HepG2 (cell line): ENCODE results near the gene FEM1B. TPM values are rescaled to one million over a fixed set of nuclear protein-coding genes. Genes with fewer than 3 reads are reported as not detected.

Source experiments
- ATAC-seq: fragments of 200-7000 bp; cut with Tn5 transposase; 3 replicates; pipeline ENCODE4 v1.9.1; 2020; ENCODE audit warnings: mild to moderate bottlenecking, moderate library complexity
- BruUV-seq: library from RNA; stranded (reverse); fragments of 400-500 nt; replicated peaks from 2 replicates; lab custom pipeline; 2021; lab: Mats Ljungman, UMichigan
- CTCF ChIA-PET: fragments of 300-600 bp; formaldehyde crosslinking; extraction: SDS; loops from one replicate; lab custom pipeline; 2021; ENCODE audit warnings: low total read pairs, inconsistent platforms, low intra/inter-chr PET ratio; lab: Yijun Ruan, JAX
- POLR2A ChIA-PET: fragments of 350-600 bp; sonication (Branson Sonifier 250); formaldehyde crosslinking; loops from one replicate; lab custom pipeline; 2020; ENCODE audit warnings: antibody characterized with exemption, inconsistent platforms; lab: Yijun Ruan, JAX
- DNase-seq: peaks from one replicate; pipeline ENCODE4 v3.0.0-alpha.2; 2015; ENCODE audit warnings: low spot score
- FAIRE-seq: peaks from 3 replicates; lab custom pipeline; 2011; peaks lifted over from hg19 to GRCh38; lab: Jason Lieb, UNC
- H2AFZ ChIP-seq: one replicate; pipeline ENCODE4 v1.6.1; 2011; ENCODE audit warnings: low read length, inconsistent platforms
- H3K27ac ChIP-seq: fragments of 300-600 bp; 3 replicates; pipeline ENCODE4 v1.8.0; 2011; ENCODE audit warnings: mixed run types, mild to moderate bottlenecking, mixed read lengths, low read length, inconsistent platforms; ENCODE audit not compliant: insufficient read depth; ENCODE audit errors: extremely low read length
- H3K27me3 ChIP-seq, 2 experiments: fragments of 200-600 bp in 1 of 2; 2 replicates in 1 of 2; 3 replicates in 1 of 2; pipeline versions ENCODE4 v1.6.0 to v1.8.0; 2011; ENCODE audit warnings: low read length in 2 of 2, mild to moderate bottlenecking in 2 of 2, moderate library complexity in 2 of 2, inconsistent platforms in 1 of 2; ENCODE audit not compliant: insufficient read depth in 2 of 2, control insufficient read depth in 1 of 2
- H3K36me3 ChIP-seq, 2 experiments: fragments of 200-600 bp in 1 of 2; replicated peaks in 1 of 2; 2 replicates in 1 of 2; 3 replicates in 1 of 2; pipeline versions ENCODE4 v1.5.1 to v1.8.0; 2011; ENCODE audit warnings: low read length in 2 of 2, inconsistent platforms in 1 of 2; ENCODE audit not compliant: insufficient read depth in 2 of 2, control insufficient read depth in 1 of 2
- H3K4me1 ChIP-seq: 2 replicates; pipeline ENCODE4 v1.5.1; 2012; ENCODE audit warnings: low read length, inconsistent platforms; ENCODE audit not compliant: insufficient read depth
- H3K4me2 ChIP-seq: 2 replicates; pipeline ENCODE4 v1.6.0; 2011; ENCODE audit warnings: low read depth, low read length, inconsistent platforms
- H3K4me3 ChIP-seq, 3 experiments: fragments of 200-600 bp in 1 of 3; sonication (generic), shearing (Covaris generic) in 1 of 3; replicated peaks in 1 of 3; 2 replicates each; pipeline ENCODE4 v1.5.1; 2011 to 2016; ENCODE audit warnings: low read length in 3 of 3, inconsistent platforms in 2 of 3, low read depth in 2 of 3, mild to moderate bottlenecking in 2 of 3, control low read depth in 1 of 3, mixed read lengths in 1 of 3; ENCODE audit not compliant: insufficient read depth in 1 of 3
- H3K79me2 ChIP-seq: one replicate; pipeline ENCODE4 v1.6.1; 2011; ENCODE audit warnings: low read length, inconsistent platforms; ENCODE audit not compliant: insufficient read depth
- H3K9ac ChIP-seq: 2 replicates; pipeline ENCODE4 v1.6.0; 2011; ENCODE audit warnings: mild to moderate bottlenecking, low read depth, low read length, inconsistent platforms; ENCODE audit not compliant: insufficient read depth
- H3K9me3 ChIP-seq: 2 replicates; pipeline ENCODE4 v1.5.1; 2012; ENCODE audit warnings: mild to moderate bottlenecking, low read length
- H4K20me1 ChIP-seq: 2 replicates; pipeline ENCODE4 v1.6.0; 2011; ENCODE audit warnings: inconsistent platforms, mild to moderate bottlenecking, low read length, moderate library complexity; ENCODE audit not compliant: insufficient read depth
- AGO1 ChIP-seq: fragments of 200-400 bp; formaldehyde crosslinking; IDR thresholded peaks from 2 replicates; pipeline ENCODE4 v1.6.1; 2017; ENCODE audit warnings: mild to moderate bottlenecking, low read depth, low read length, moderate library complexity; ENCODE audit not compliant: poor library complexity, severe bottlenecking
- EP300 ChIP-seq, 3 experiments: sonication (generic) in 1 of 3; formaldehyde crosslinking in 1 of 3; IDR thresholded peaks; 2 replicates each; pipeline versions ENCODE4 v1.5.1 to v1.6.1; 2011 to 2020; ENCODE audit warnings: low read depth in 2 of 3, low read length in 2 of 3, borderline replicate concordance in 1 of 3, improper control_type of control experiment in 1 of 3, mild to moderate bottlenecking in 1 of 3, missing genetic modification reagents in 1 of 3, moderate library complexity in 1 of 3
- ERF ChIP-seq: IDR thresholded peaks from 2 replicates; pipeline ENCODE4 v1.6.1; 2018; ENCODE audit warnings: missing biosample characterization, missing genetic modification reagents
- MEF2D ChIP-seq: sonication (generic); formaldehyde crosslinking; IDR thresholded peaks from 2 replicates; pipeline ENCODE4 v1.5.1; 2020; ENCODE audit warnings: mild to moderate bottlenecking, missing genetic modification reagents
- NFYB ChIP-seq: sonication (generic); formaldehyde crosslinking; IDR thresholded peaks from 2 replicates; pipeline ENCODE4 v1.4.0; 2020; ENCODE audit warnings: missing genetic modification reagents
- SP5 ChIP-seq: IDR thresholded peaks from 2 replicates; pipeline ENCODE4 v1.6.1; 2016; ENCODE audit warnings: low read depth, borderline replicate concordance
- WIZ ChIP-seq: sonication (generic); formaldehyde crosslinking; IDR thresholded peaks from 2 replicates; pipeline ENCODE4 v1.5.1; 2020; ENCODE audit warnings: mild to moderate bottlenecking, missing genetic modification reagents
- ZNF605 ChIP-seq: sonication (generic); formaldehyde crosslinking; IDR thresholded peaks from 2 replicates; pipeline ENCODE4 v1.8.0; 2022; ENCODE audit warnings: mild to moderate bottlenecking, missing genetic modification reagents
- ZNF782 ChIP-seq: sonication (generic); formaldehyde crosslinking; IDR thresholded peaks from 2 replicates; pipeline ENCODE4 v1.4.0; 2020; ENCODE audit warnings: missing genetic modification reagents, mild to moderate bottlenecking, borderline replicate concordance
- WGBS: methylation state at CpG from one replicate; pipeline ENCODE4 v1.1.6; 2017; ENCODE audit warnings: low lambda C conversion rate; 5-methylcytosine and 5-hydroxymethylcytosine counted together
- in situ Hi-C: cut with HindIII; loops from 2 replicates; pipeline ENCODE4 v1.10.0; 2017; ENCODE audit warnings: low pct_unique_long_range_greater_than_20kb; ENCODE audit not compliant: extremely low pct_ligation_motif_present
- intact Hi-C: fragments of 100-400 bp; cut with micrococcal nuclease; formaldehyde crosslinking; loops from one replicate; pipeline ENCODE4 v1.10.0; 2022; ENCODE audit not compliant: unreplicated experiment
- polyA plus RNA-seq, 8 experiments: library from polyadenylated mRNA; depleted of rRNA in 3 of 8; stranded (reverse) in 7 of 8; unstranded in 1 of 8; fragments of >200 nt; fragmentation: Illumina TruSeq in 4 of 8; extraction: Trizol in 4 of 8; gene quantifications; 2 replicates each; pipeline versions ENCODE4 v1.2.1 to v1.2.3, GENCODE V29; 2011 to 2016; ENCODE audit warnings: low read depth in 4 of 8, missing spikeins in 1 of 8, mixed read lengths in 1 of 8; ENCODE audit not compliant: insufficient read depth in 1 of 8
- total RNA-seq, 5 experiments: library from RNA; depleted of rRNA; stranded (reverse); fragments of >200 nt; fragmentation: Illumina TruSeq; extraction: Trizol; gene quantifications; 2 replicates each; pipeline ENCODE4 v1.2.3, GENCODE V29; 2016; ENCODE audit warnings: low read depth in 1 of 5
- TF ChIP-seq, protein P1 (sequence below): sonication (generic); formaldehyde crosslinking; IDR thresholded peaks from 2 replicates; pipeline ENCODE4 v1.5.0; 2020; ENCODE audit warnings: mild to moderate bottlenecking, missing genetic modification reagents
- TF ChIP-seq, protein P2 (sequence below): sonication (generic); formaldehyde crosslinking; IDR thresholded peaks from 2 replicates; pipeline ENCODE4 v1.5.0; 2020; ENCODE audit warnings: missing genetic modification reagents, mild to moderate bottlenecking, borderline replicate concordance
- TF ChIP-seq, protein P3 (sequence below): IDR thresholded peaks from 2 replicates; pipeline ENCODE4 v1.6.1; 2018; ENCODE audit warnings: missing genetic modification reagents, mild to moderate bottlenecking, missing compliant biosample characterization
- TF ChIP-seq, protein P4 (sequence below): sonication (generic); formaldehyde crosslinking; IDR thresholded peaks from 2 replicates; pipeline ENCODE4 v1.8.1; 2022; ENCODE audit warnings: low read depth, mild to moderate bottlenecking, missing genetic modification reagents
- TF ChIP-seq, protein P5 (sequence below): IDR thresholded peaks from 2 replicates; pipeline ENCODE4 v1.6.1; 2016; ENCODE audit warnings: mild to moderate bottlenecking

The FEM1B gene
- total and polyA plus RNA-seq, 2 of the 13 experiments (the other 11 are each of a cell fraction or from before 2014, with no cell fraction given), result 38.1 to 40.0 TPM

DNA sequence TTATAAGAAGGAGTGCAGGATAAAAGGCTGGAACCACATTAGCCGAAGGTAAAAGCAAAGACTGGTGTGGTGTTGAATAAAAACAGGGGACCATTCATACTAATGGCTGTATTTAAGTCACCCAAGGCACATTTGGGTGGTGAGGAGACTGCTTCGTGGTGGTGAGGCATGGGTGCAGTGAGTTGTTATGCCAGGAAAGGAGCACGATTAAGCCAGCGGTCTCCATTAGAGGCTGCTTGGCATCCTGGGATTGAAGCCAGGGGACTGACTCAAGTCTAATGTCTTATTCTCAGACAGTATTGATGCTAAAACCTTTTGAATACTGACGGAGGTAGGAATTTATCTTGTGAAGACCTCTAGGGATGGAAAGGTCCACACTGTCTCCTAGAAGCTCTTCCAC is 21.9 kb downstream of the FEM1B start:
- H4K20me1 ChIP-seq, result no peaks in the 10 kb centered on the region
- peak overlapping the region; percentile 65 for H2AFZ ChIP-seq
- no peaks in the 10 kb centered on the region for H3K79me2 ChIP-seq
- POLR2A ChIA-PET, result interaction anchor here (1.3 to 4.2 kb wide), 2 partner anchors 22 to 94 kb away, joined by 3 to 51 read pairs; partner anchors contain the start of genes CALML4 and FEM1B
- TF ChIP-seq EP300 (IDR thresholded peaks at IDR 0.05; ENCODE audit: low read depth in 2 of 2, low read length in 2 of 2) (no peak), EP300 (CRISPR knock-in tag; IDR thresholded peaks at IDR 0.05; ENCODE audit: borderline replicate concordance) (no peak), AGO1 (no peak), WIZ (CRISPR knock-in tag) (no peak), ZNF782 (CRISPR knock-in tag) (no peak), NFYB (no peak), ZNF605 (no peak), SP5 (CRISPR knock-in tag) (no peak), ERF (CRISPR knock-in tag) (no peak), MEF2D (CRISPR knock-in tag) (no peak)
- TF ChIP-seq, protein P1, sequence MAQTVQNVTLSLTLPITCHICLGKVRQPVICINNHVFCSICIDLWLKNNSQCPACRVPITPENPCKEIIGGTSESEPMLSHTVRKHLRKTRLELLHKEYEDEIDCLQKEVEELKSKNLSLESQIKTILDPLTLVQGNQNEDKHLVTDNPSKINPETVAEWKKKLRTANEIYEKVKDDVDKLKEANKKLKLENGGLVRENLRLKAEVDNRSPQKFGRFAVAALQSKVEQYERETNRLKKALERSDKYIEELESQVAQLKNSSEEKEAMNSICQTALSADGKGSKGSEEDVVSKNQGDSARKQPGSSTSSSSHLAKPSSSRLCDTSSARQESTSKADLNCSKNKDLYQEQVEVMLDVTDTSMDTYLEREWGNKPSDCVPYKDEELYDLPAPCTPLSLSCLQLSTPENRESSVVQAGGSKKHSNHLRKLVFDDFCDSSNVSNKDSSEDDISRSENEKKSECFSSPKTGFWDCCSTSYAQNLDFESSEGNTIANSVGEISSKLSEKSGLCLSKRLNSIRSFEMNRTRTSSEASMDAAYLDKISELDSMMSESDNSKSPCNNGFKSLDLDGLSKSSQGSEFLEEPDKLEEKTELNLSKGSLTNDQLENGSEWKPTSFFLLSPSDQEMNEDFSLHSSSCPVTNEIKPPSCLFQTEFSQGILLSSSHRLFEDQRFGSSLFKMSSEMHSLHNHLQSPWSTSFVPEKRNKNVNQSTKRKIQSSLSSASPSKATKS, result no peak
- TF ChIP-seq, protein P2, sequence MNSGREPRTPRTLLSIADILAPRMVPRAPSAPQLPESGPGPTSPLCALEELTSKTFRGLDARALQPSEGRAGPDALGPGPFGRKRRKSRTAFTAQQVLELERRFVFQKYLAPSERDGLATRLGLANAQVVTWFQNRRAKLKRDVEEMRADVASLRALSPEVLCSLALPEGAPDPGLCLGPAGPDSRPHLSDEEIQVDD (CRISPR knock-in tag), result no peak
- TF ChIP-seq, protein P3, sequence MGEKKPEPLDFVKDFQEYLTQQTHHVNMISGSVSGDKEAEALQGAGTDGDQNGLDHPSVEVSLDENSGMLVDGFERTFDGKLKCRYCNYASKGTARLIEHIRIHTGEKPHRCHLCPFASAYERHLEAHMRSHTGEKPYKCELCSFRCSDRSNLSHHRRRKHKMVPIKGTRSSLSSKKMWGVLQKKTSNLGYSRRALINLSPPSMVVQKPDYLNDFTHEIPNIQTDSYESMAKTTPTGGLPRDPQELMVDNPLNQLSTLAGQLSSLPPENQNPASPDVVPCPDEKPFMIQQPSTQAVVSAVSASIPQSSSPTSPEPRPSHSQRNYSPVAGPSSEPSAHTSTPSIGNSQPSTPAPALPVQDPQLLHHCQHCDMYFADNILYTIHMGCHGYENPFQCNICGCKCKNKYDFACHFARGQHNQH (CRISPR knock-in tag), result no peak
- TF ChIP-seq, protein P4, sequence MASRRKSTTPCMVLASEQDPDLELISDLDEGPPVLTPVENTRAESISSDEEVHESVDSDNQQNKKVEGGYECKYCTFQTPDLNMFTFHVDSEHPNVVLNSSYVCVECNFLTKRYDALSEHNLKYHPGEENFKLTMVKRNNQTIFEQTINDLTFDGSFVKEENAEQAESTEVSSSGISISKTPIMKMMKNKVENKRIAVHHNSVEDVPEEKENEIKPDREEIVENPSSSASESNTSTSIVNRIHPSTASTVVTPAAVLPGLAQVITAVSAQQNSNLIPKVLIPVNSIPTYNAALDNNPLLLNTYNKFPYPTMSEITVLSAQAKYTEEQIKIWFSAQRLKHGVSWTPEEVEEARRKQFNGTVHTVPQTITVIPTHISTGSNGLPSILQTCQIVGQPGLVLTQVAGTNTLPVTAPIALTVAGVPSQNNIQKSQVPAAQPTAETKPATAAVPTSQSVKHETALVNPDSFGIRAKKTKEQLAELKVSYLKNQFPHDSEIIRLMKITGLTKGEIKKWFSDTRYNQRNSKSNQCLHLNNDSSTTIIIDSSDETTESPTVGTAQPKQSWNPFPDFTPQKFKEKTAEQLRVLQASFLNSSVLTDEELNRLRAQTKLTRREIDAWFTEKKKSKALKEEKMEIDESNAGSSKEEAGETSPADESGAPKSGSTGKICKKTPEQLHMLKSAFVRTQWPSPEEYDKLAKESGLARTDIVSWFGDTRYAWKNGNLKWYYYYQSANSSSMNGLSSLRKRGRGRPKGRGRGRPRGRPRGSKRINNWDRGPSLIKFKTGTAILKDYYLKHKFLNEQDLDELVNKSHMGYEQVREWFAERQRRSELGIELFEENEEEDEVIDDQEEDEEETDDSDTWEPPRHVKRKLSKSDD (CRISPR knock-in tag), result no peak
- TF ChIP-seq, protein P5, sequence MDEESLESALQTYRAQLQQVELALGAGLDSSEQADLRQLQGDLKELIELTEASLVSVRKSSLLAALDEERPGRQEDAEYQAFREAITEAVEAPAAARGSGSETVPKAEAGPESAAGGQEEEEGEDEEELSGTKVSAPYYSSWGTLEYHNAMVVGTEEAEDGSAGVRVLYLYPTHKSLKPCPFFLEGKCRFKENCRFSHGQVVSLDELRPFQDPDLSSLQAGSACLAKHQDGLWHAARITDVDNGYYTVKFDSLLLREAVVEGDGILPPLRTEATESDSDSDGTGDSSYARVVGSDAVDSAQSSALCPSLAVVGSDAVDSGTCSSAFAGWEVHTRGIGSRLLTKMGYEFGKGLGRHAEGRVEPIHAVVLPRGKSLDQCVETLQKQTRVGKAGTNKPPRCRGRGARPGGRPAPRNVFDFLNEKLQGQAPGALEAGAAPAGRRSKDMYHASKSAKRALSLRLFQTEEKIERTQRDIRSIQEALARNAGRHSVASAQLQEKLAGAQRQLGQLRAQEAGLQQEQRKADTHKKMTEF, result no peak
- ATAC-seq (peak; percentile 6; the same call in 2 of the 3 replicates), FAIRE-seq (no peak), DNase-seq (no peak)
- peaks cover 0 to 1% of the 10 kb centered on the region in 2 experiments; a peak in 1 of 5 replicates for H3K36me3 ChIP-seq
- peak overlapping the region; percentile 76 for H3K4me2 ChIP-seq
- BruUV-seq, result no TSS peak
- peak overlapping the region; percentile 56 for H3K27ac ChIP-seq
- H3K4me1 ChIP-seq, result peaks cover 62% of the 10 kb centered on the region
- intact Hi-C loops, result no loop called here
- peak overlapping the region; percentile 17; the same call in 1 of the 2 replicates for H3K9ac ChIP-seq
- H3K4me3 ChIP-seq, result peak overlapping the region in 2 of 3 experiments; percentile 36 to 39; a peak in 3 of 6 replicates
- 40% methylated on average over 5 of the region's 5 CpGs for WGBS
- in situ Hi-C loops, result no loop called here
- CTCF ChIA-PET, result no interaction called here
- no peaks in the 10 kb centered on the region for H3K9me3 ChIP-seq
- H3K27me3 ChIP-seq, result no peaks in the 10 kb centered on the region
